Retina (tissue), 1 donor: ENCODE measurements around the gene E2F3.
A peak's percentile ranks its signal among the peaks of the same experiment; 100 is the strongest.
"Not testable (repeated sequence)": the region's sequence is repeated elsewhere in the genome, so short reads cannot be mapped to it uniquely, and the experiment has no call there.

ENCODE experiments used
- DNase-seq: peaks from one replicate; pipeline ENCODE4 v3.0.0-alpha.2; 2016

The E2F3 gene

DNA sequence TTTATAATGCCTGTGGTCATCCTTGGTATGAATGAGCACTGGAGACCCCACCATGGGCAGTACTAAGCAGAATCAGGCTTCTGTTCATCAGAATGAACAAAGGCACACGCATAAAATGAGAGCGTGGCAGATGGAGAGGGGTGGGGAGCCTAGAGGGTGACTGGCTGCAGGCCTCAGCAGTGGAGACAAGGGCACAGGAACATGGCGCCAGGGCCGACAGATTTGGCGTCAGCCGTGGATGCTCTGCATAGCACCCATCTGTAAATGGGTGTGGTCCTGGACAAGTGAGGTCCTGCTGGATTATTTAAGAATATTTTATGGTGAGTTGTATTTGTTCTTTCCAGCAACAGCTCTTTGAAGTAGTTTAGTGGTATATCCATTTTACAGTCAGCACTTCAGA is 33.1 kb downstream of the E2F3 start:
- no peak for DNase-seq

DNA sequence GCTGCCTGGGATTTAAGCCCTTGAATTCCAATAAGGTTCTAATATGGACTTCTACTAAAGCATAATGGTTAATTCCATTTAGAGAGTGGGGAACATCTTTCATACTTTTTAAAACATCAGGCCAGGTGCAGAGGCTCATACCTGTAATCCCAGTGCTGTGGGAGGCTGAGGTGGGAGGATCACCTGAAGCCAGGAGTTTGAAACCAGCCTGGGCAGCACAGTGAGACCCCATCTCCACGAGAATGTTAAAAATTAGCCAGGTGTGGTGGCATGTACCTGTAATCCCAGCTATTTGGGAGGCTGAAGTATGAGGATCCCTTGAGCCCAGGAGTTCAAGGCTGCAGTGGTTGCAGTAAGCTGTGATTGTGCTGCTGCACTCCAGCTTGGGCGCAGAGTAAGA is 35.0 kb downstream of the E2F3 start:
- no peak for DNase-seq

DNA sequence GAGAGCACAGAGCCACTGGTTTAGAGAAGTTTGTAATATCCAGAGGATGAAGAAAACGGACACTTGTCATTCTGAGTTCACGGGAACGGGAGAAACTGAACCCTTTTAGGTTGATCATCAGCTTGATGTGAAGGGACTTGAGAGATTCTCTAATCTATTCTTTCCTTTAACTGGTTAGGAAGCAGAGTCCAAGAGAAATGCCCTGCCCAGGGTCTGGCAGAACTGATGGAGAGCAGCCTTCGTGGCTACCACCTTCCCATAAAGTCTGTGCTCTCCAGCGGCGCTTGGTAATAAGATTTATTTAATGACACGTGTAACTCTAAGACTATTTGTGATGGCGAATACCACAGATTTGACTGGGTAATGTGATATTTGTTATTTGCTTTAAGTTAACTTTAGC is 36.0 kb downstream of the E2F3 start:
- DNase-seq: no peak

DNA sequence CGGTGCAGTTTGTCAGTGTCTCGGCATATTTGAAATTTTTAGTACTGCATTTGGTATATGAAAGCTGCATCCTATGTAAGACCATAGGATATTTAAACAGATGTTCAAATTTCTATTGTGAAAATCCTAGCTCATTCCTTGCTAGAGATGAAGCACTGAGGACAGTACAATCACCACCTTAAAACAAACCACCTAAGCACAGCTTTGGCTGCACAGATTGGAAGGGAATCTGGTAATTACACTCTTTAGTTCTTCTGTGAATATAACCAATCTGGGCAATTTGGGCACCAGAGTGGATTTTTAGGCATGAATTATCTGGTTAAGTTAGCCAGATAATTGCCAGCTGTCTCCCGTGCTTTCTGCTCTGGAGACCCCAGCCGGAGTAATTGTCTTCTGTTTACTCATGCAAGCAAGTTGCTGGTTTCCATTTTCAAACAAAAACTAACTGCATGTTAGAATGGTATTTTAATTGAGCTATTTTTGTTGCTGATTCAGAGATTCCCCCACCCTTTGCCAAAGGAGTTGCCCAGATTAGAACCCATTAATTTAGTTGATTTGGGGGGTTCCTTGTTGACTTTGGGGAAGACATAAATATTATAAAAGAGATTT is 36.9 kb downstream of the E2F3 start:
- peak; percentile 43 for DNase-seq

DNA sequence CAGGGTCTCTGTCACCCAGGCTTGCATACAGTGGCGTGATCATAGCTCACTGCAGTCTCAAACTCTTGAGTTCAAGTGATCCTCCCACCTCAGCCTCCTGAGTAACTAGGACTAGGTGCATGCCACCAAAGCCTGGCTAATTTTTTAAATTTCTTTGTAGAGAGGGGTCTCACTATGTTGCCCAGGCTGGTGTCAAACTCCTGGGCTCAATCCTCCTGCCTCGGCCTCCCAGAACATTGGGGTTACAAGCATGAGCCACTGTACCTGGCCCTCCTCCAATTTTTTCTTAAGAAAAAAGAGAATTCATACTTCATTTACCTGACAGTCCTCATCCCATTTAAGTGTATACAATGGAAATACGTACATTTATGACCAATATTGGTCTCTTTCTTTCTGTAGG is 37.9 kb downstream of the E2F3 start:
- DNase-seq: no peak

DNA sequence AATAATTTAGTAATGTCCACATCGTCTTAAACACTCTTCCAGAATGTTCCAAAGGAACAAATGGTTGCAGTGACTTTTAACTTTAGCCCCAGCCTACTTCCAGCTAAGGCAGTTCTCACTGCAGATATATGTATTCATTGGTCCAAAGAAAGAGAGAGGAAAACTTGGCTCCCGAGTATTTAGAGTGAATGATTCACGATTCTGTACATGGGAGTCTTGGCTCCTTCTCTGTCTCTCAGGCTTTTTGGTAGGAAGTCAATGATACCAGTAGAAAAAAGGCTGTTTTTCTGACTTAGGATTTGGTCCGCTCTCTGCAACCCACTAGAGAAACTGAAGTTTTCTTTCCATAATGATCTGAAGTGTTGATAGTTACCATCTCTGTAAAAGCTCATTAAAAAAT is 38.6 kb downstream of the E2F3 start:
- DNase-seq: no peak

DNA sequence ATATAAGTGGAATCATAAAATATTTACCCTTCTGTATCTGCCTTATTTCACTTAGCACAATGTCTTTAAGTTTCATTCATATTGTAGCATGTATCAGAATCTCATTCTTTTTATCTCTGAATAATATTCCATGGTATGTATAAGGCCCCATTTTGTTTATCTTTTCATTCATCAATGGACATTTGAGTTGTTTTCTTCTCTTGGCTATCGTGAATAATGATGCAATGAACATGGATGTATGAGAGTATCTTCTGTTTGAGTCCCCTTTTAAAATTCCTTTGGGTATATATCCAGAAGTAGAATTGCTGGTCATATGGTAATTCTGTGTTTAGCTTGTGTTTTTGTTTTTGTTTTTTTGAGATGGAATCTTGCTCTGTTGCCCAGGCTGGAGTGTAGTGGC is 39.6 kb downstream of the E2F3 start:
- DNase-seq: no peak

DNA sequence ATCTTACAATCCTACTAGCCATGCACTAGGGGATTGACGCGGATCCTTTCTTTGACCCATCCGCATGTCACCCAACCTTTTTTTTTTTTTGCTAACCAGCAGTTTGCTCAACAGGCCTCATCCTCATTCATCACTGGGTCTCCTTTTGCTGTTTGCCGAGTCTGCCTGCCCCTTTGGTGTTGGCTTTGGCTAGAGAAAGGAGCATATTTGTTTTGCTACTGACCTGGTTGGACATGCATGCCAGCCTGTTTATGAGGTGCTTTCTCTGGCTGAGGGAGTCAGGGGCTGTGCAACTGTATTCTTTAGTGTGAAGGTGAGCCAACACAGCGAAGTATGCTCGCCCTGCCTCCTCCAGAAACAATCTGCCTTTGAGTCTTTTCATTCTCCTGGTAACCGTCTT is 40.2 kb downstream of the E2F3 start:
- no peak for DNase-seq

DNA sequence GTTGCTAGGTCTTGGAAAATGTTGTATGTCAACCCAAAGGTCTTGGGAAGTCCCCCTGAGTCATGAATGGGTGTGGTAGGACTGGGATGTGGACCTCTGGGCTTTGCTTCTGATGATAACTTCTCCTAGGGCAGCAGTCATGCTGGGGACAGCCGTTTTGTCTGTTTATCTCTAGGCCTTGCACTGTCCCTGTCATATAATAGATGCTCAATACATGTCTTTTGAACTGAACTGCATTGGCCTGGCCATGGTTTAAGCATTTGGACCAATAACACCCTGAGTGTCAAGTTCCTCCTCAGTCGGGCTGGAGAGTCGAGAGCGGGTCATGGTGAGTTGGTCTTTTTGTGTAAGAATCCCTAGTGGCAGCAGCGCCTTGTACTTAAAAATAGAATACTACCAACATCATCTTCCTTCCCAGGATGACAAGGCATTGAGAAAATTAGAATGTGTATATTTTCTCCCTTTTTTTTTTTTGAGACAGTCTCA is 43.1 kb downstream of the E2F3 start:
- no peak for DNase-seq

DNA sequence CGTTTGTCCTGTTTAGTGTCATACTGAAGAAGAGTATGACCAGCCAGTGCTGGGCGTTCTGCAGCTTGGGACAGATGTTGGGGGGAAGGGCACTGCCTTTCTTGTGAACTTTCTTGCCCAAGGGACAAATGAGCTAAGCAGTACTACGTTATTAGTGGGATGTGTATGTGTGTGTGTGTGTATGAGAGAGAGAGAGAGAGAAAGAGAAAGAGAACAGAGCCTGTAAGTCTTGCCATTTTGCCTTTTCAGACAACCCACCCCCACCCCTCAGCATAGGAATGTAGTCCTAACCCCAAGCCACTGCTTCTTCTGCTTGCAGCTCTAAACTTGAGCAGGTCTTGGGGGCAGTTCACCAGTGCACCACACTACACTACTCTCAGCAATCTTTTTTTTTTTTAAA is 45.5 kb downstream of the E2F3 start:
- DNase-seq: no peak

DNA sequence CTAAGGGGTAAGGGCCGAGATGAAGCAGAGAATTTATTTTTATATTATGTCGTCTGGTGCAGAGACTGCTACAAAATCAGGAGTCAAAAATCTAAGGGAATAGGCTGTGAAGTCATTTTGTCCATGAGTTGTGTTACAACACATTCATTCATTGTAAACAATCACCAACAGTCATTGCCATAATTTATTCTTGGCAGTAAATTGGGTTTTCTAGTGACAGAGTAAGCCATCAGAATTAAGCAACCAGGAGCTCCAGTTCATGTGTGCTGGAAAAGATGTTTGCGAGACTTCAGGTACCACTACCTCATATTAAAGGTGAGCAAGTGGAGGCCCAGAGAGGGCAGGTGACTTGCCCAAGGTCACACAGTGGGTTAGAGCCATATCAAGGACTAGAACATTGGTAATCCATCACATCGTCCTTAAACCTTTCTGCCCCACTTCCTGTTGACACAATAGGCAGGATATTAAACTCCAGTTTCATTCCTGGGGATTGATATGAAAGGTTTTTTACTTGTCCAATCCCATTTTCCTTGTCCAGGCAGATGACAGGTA is 46.0 kb downstream of the E2F3 start:
- DNase-seq: no peak

DNA sequence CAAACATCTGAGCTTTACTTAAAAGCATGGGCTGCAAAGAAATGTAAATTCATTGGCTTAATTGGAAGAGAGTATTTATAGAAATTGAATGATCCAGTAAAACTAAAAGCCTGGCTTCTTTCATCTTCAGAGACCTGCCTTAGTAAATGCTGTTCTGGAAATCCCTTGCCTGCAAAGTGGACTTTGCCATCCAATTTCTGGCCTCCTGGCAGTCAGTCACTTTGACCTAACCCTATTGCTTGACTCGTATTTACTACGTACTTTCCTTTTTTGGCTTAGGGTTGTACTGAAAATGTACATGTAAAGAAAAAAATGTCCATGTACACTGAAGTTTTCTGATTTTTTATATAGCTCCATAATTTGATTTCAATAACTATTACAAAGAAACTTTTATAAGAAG is 47.1 kb downstream of the E2F3 start:
- DNase-seq: no peak

DNA sequence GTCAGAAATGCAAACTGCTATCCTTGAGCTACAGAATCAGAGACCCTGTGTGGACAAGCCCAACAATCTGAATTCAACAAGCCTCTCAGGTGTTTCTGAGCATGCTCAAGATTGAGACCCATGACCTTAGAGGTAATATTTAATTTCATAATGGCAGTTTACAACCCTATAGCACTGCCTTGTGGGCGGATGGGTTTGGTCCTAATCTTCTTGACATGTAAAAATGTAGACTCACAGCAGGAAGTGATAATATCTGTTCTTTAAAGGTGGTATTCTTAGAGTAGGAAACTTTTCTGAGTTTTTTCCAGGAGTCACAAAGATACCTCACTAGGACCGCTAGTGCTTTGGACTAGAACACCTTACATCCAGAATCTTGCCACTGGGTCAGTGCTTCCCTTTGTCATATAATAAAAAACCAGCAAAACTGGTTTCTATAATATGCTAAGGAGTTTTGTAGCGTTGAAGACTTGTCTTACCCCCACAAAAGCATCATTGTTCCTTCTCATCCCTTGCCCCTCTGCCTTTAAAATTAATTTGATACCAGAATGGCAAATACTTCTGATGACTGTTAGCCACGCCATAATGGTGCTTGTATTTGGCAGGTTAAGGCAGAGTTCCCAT is 52.6 kb downstream of the E2F3 start:
- DNase-seq: no peak

DNA sequence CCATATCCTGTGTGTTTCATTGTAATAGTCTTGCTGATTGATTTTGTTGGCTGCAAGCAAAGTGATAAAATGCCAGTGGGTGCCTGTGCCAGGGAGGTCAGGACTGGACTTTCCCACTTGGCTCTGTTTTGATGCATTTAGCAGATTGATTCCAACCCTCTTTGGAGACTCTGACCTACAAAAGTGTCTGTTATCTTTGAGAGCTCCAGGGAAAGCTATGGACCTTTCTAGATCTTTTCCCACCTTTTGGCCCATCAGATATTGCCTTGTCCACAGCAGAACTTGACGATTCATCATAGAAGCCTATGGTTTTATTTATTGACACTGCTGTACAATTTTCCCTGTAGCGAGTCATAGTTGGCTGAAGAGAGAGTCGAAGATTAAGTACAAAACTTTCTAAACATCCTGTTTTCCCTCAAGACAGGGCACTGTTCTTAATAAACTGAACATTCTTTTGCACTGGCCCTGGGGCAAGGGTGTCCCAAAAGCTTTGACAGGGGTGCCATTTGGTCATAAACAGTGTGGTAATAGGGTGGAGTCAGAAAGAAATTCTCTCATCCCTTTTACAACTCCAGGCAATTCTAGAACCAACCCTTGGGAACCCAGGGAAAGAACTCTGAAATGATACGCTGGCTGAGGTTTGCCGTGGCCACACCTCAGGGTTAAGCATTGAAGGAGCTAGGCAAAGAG is 53.7 kb downstream of the E2F3 start:
- DNase-seq: no peak

DNA sequence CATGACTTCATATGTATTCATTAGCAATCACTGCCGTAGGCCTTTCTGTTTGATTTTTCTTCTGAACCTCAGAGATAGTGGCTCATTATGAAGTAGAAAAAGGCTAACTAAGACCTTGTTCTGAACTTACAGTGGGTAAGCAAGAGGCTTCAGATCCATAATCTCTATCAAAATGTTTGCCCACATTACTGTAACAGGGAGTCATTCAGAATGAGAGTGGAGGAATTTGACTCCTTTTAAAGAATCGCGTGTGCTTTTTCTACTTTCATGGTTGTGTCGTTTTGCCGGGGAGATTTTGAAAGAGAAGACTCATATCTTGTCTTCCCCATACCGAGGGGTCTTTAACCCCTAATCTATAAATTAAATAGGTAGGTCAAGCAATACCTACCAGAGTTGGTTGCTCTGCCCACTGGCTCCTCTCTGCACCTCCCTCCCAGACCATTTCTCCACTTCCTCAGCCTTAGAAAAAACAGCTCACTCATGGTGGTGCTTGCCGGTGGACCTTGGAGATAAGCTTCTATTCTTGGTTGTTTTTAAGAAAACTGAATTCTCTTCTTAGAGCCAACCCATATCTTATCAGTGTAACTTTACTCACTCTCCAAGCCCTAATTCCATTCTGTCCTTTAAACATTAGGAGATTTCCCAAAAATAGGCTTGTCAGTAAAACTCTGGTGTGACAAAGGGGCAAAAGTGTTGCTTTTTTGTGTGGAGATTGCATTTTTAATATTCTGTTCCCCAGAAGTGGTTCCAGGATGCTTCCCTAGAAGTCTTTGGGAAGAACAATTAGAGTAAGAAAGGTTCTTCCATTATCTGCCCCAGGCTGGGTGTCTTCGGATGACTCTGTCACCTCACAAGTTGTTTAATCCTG is 56.6 kb downstream of the E2F3 start:
- no peak for DNase-seq

DNA sequence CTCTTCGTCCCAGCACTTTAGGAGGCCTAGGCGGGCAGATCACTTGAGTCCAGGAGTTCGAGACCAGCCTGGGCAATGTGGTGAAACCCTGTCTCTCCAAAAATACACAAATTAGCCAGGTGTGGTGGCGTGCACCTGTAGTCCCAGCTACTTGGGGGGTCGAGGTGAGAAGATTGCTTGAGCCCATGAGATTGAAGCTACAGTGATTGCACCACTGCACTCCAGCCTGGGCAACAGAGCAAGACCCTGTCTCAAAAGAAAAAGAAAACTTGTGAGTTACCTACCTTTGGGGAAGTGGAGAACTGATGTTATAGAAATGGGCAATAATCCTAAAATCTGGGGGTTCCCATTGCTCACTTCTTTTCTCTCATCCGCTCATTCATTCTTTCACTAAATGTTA is 58.0 kb downstream of the E2F3 start:
- DNase-seq: no peak

DNA sequence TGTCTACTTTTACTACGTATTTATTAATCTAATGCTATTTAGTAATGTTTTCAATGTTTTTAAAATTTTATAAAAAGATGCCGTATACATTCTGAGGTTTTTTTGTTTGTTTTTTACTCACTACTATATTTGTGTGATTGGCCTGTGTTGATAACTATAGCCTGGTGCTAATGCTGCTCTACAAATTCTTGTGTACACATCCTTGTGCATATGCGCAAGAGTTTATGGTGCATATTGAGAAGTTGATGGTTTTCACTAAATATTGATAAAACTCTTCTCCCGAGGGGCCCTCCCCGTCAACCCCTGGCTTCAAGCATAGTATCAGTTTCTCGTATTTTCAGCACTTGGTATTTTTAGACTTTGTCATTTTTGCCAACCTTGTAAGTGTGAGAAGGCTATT is 59.9 kb downstream of the E2F3 start:
- no peak for DNase-seq

DNA sequence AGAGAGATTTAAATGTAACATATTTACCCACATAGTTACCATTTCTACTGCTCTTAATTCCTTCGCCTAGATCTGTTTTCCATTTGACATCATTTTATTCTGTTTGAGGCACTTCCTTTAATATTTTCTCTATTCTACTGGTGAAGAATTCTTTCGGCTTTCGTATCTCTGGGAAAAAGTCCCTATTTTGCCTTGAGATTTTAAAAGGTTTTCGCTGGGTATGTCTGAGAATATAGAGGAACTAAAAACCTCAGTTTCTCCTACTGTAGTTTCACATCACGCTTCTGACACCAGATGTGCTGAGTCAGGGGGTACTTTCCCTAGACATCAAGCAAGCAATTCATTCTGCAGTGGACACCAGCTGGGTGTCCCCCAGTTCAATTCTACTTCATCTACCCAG is 61.7 kb downstream of the E2F3 start:
- no peak for DNase-seq

DNA sequence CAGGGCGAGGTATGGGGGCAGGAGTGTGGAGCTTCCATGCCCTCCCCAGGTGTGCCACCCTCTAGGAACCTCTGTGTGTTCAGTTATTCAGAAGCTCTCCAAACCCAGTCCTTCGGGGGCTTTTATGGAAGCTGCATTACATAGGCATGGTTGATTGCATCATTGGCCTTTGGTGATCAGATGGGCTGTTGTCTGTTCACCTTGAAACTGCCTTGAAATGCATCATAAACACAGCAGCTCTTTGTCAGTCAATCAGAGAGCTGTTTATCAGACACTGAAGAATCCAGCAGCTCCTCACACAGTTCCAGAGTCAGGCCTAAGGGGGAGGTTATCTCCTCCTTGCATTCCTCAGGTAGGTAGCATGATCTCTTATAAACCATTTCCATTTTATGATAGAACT is 62.4 kb downstream of the E2F3 start:
- no peak for DNase-seq

DNA sequence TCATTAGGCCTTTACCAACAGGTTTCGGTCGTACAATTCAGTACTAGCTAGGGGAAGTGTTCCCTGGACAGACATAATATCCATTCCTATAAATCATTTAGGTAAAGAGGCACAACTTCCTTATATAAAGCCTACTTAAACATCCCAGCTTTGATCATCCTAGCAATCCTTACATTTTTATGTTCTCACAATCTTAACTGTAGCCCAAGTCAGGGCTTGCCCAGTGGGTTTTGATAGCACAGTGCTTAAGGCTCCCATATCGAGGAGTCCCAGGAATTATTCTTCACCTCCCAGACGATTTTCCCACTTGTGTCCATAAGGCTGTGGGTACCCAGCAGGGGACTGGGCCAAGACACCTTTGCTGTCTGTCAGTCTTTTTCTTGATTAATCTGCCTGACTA is 63.2 kb downstream of the E2F3 start:
- no peak for DNase-seq

DNA sequence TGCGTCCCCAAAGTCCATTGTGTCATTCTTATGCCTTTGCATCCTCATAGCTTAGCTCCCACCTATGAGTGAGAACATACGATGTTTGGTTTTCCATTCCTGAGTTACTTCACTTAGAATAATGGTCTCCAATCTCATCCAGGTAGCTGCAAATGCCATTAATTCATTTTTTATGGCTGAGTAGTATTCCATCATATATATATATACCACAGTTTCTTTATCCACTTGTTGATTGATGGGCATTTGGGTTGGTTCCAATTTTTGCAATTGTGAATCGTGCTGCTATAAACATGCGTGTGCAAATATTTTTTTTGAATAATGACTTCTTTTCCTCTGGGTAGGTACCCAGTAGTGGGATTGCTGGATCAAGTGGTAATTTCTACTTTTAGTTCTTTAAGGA is 63.9 kb downstream of the E2F3 start:
- DNase-seq: not testable (repeated sequence)

DNA sequence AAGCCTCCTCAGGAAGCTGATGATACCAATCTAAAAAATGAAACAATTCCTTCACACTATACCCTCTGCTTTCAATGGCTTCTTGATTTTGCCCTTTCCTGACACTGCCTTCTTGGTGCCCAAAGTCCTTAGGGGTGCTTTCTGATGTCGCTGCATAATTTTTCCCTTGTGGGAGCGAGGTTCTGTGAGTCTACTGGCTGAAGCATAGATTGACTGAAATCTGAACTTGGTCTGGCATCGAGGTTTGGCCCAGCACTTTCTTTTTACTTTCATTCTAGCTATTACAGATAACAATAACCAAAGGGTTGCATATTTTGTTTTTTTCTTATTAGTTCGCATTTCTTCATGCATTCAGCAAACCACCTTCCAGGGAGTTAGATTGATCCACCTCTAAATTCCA is 65.8 kb downstream of the E2F3 start:
- no peak for DNase-seq

DNA sequence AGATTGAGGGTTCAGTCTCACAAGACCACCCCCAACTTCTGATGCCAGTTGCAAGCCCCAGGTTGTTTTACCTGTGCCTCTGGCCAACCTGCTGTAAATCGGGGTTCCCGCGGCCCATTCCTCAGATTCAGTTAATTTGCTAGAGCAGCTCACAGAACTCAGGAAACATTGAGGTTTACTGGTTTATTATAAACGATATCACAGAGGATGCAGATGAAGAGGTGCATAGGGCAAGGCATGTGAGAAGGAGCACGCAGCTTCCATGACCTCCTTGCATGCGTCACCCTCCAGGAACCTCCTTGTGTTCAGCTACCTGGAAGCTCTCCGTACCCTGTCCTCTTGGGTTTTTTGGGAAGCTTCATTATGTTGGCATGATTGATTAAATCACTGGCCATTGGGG is 66.5 kb downstream of the E2F3 start:
- no peak for DNase-seq
